Breast epithelium (tissue), 4 donors: ENCODE data around the gene PPM1L. TPM values are rescaled to one million over a fixed set of nuclear protein-coding genes. Genes with fewer than 3 reads are reported as not detected.
A peak's percentile ranks its signal among the peaks of the same experiment; 100 is the strongest.

Source experiments
- DNase-seq, 2 donors: peaks; one replicate each; pipeline ENCODE4 v3.0.0-alpha.2; 2019; ENCODE audit warnings: low spot score in 2 of 2
- H3K27ac ChIP-seq, 2 donors: fragments of 200-600 bp; sonication (generic) in 1 of 2; one replicate each; pipeline ENCODE4 v1.5.1; 2016 to 2019; ENCODE audit warnings: mild to moderate bottlenecking in 1 of 2
- H3K27me3 ChIP-seq, 2 donors: fragments of 200-600 bp; sonication (generic) in 1 of 2; one replicate each; pipeline versions ENCODE4 v1.5.1 to v1.6.0; 2017 to 2019; ENCODE audit warnings: control low read depth in 1 of 2, mild to moderate bottlenecking in 1 of 2
- H3K36me3 ChIP-seq: fragments of 200-600 bp; one replicate; pipeline ENCODE4 v1.5.1; 2019
- H3K4me1 ChIP-seq, 2 donors: fragments of 200-600 bp; sonication (generic); one replicate each; pipeline ENCODE4 v1.5.1; 2016 to 2019; ENCODE audit warnings: control low read depth in 1 of 2
- H3K4me3 ChIP-seq, 3 donors: fragments of 200-600 bp; sonication (generic); 1 replicate in 2 of 3; 2 replicates in 1 of 3; pipeline ENCODE4 v1.5.1; 2016 to 2019; ENCODE audit warnings: mild to moderate bottlenecking in 3 of 3, moderate library complexity in 2 of 3
- H3K9me3 ChIP-seq, 2 donors: fragments of 200-600 bp; sonication (generic) in 1 of 2; one replicate each; pipeline ENCODE4 v1.5.1; 2016 to 2019; ENCODE audit warnings: control low read depth in 1 of 2
- POLR2A ChIP-seq: fragments of 450-650 bp; IDR thresholded peaks from one replicate; pipeline ENCODE4 v1.6.1; 2016; ENCODE audit warnings: antibody characterized with exemption, mild to moderate bottlenecking, moderate library complexity
- POLR2AphosphoS5 ChIP-seq, 3 donors: sonication (generic); formaldehyde crosslinking; IDR thresholded peaks; one replicate each; pipeline ENCODE4 v1.6.1; 2017; ENCODE audit warnings: antibody characterized with exemption in 3 of 3
- intact Hi-C: fragments of 100-400 bp; cut with DNase I; formaldehyde crosslinking; loops from one replicate; pipeline ENCODE4 v1.15.1; 2023; ENCODE audit warnings: low total_unique reads
- total RNA-seq, 3 donors: library from RNA; depleted of rRNA; stranded (reverse); fragments of >200 nt; gene quantifications; one replicate each; pipeline ENCODE4 v1.1.0, GENCODE V29; 2016
- TF ChIP-seq, protein P1 (sequence below), 3 donors: fragments of 450-650 bp; IDR thresholded peaks; one replicate each; pipeline ENCODE4 v1.5.1; 2016 to 2017; ENCODE audit warnings: antibody characterized with exemption in 3 of 3, mild to moderate bottlenecking in 3 of 3, moderate library complexity in 3 of 3

Gene PPM1L
- total RNA-seq, 3 donors from 2014 or later = 12.8 to 136 (median 24.6) TPM

DNA sequence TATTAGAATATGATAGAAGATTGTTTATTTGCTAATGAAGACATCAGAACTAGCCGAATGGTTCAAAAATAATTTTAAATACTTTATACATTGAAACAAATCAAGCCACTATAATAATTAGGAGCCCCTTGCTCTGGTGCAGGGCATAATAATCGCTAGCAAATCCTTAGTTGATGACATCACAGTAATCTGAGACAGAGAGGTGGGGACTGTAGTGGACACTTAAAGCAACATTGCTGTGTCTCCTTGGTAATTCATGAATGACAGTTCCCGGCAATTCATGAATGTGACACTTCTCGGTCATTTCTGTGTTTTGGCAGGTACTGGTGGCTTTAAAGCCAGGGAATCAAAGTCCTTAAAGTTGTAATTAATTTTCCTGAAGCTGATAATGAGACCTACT is 114.3 kb downstream of the PPM1L start:
- H3K4me3 ChIP-seq = no peak overlapping the region
- no peaks in the 10 kb centered on the region for H3K4me1 ChIP-seq
- peak overlapping the region in 1 of 2 donors; percentile 6 for H3K27ac ChIP-seq
- H3K36me3 ChIP-seq = no peaks in the 10 kb centered on the region
- TF ChIP-seq POLR2AphosphoS5 (IDR thresholded peaks at IDR 0.05) = no peak
- TF ChIP-seq POLR2A = no peak
- TF ChIP-seq, protein P1, sequence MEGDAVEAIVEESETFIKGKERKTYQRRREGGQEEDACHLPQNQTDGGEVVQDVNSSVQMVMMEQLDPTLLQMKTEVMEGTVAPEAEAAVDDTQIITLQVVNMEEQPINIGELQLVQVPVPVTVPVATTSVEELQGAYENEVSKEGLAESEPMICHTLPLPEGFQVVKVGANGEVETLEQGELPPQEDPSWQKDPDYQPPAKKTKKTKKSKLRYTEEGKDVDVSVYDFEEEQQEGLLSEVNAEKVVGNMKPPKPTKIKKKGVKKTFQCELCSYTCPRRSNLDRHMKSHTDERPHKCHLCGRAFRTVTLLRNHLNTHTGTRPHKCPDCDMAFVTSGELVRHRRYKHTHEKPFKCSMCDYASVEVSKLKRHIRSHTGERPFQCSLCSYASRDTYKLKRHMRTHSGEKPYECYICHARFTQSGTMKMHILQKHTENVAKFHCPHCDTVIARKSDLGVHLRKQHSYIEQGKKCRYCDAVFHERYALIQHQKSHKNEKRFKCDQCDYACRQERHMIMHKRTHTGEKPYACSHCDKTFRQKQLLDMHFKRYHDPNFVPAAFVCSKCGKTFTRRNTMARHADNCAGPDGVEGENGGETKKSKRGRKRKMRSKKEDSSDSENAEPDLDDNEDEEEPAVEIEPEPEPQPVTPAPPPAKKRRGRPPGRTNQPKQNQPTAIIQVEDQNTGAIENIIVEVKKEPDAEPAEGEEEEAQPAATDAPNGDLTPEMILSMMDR (IDR thresholded peaks at IDR 0.05) = no peak
- no peaks in the 10 kb centered on the region for H3K27me3 ChIP-seq
- intact Hi-C loops = no loop called here
- no peaks in the 10 kb centered on the region for H3K9me3 ChIP-seq
- DNase-seq = no peak

DNA sequence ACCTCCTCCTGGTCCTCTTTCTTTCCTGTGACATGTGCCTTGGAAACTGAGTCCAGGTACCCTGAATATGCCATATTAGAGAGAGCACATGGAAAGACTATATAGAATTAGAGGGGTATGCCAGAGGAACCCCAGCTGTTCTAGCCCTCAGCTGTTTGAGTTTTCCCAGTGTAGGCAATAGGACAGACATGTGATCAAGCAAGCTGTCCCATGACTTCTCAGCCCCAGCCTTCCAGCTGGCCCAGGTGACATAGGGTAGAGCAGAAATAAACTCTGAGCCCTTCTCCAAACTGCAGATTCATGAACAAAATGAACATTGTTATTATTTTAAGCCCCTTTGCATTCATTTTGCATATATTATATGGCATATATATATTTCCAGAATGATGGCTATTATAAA is 118.7 kb downstream of the PPM1L start:
- Histone ChIP-seq H3K4me1 (no peaks in the 10 kb centered on the region), H3K27ac (no peak overlapping the region), H3K36me3 (no peaks in the 10 kb centered on the region), H3K27me3 (no peaks in the 10 kb centered on the region), H3K4me3 (no peak overlapping the region), H3K9me3 (no peaks in the 10 kb centered on the region)
- intact Hi-C loops = no loop called here
- no peak for DNase-seq
- TF ChIP-seq POLR2AphosphoS5 (IDR thresholded peaks at IDR 0.05) (no peak), POLR2A (no peak)
- TF ChIP-seq, protein P1 (IDR thresholded peaks at IDR 0.05) = no peak

DNA sequence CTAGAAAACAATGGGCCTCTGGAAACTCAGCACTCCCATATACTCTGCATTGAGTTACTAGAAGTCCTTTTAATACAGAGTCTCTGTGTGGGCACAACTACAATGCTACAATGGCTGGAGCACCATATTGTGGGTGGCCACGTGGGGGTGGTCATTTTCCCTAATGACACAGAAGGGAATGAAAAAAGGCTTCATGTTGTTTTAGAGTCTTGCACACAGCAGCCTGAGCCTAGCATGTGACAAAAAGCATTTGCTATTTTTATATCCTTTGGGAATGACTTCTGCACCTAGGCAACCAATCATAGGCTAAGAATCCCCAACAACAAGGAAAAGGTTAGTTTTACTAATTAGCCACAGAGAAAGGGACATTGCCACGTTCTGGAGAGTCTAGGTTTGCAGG is 120.6 kb downstream of the PPM1L start:
- Histone ChIP-seq H3K36me3 (no peaks in the 10 kb centered on the region), H3K9me3 (no peaks in the 10 kb centered on the region), H3K4me1 (no peaks in the 10 kb centered on the region), H3K27ac (no peak overlapping the region), H3K27me3 (no peaks in the 10 kb centered on the region), H3K4me3 (no peak overlapping the region)
- DNase-seq = no peak
- intact Hi-C loops = no loop called here
- TF ChIP-seq, protein P1 (IDR thresholded peaks at IDR 0.05) = no peak
- TF ChIP-seq POLR2A (no peak), POLR2AphosphoS5 (IDR thresholded peaks at IDR 0.05) (no peak)

DNA sequence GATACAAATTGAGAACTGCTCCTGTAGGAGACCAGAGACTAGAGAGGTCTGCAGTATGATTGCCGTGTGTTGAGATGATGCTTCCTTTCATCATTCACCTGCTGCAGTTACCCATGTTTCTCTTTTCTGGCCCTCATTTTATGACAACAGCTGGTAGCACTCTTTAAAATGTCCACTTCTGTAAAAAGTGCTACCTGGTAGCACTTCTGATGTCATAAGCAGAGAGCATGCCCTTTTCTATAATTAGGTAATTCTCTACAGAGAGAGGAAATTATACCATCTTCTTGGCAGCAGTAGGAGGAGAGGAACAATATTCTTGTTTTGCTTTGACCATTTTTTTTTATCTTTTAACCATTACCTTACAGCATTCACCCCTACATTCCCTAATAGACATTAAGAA is 123.8 kb downstream of the PPM1L start:
- intact Hi-C loops = no loop called here

DNA sequence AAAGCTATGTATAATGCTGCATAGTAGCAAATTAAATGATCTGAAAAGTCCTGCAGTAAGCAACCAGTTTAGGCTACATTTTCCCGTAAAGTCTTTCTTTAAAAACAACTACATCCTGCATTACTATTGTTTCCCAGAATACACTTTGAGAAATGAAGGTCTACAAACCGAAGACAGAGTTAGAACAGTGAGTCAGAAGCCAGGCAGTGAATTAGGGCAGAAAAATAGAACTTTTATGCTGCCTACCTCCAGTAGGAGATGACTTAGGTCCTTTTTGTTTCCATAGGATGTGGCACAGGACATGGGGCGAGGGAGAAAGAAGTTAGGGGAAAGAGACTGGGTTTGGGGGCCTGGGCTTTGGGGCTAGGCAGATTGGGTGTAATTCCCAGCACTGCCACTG is 127.3 kb downstream of the PPM1L start:
- TF ChIP-seq, protein P1 (IDR thresholded peaks at IDR 0.05) = no peak
- TF ChIP-seq POLR2A (no peak), POLR2AphosphoS5 (IDR thresholded peaks at IDR 0.05) (no peak)
- DNase-seq = no peak
- Histone ChIP-seq H3K4me3 (no peak overlapping the region), H3K27ac (no peak overlapping the region), H3K27me3 (no peaks in the 10 kb centered on the region), H3K9me3 (no peaks in the 10 kb centered on the region), H3K4me1 (no peaks in the 10 kb centered on the region), H3K36me3 (no peaks in the 10 kb centered on the region)
- intact Hi-C loops = no loop called here

More for the DNA sequence above, 123.8 kb downstream of the PPM1L start:
- TF ChIP-seq POLR2AphosphoS5 (IDR thresholded peaks at IDR 0.05) (no peak), POLR2A (no peak)
- TF ChIP-seq, protein P1 (IDR thresholded peaks at IDR 0.05) = no peak
- no peak overlapping the region for H3K27ac ChIP-seq
- H3K4me3 ChIP-seq = no peak overlapping the region
- no peaks in the 10 kb centered on the region for H3K36me3 ChIP-seq
- H3K27me3 ChIP-seq = no peaks in the 10 kb centered on the region
- no peaks in the 10 kb centered on the region for H3K4me1 ChIP-seq
- no peaks in the 10 kb centered on the region for H3K9me3 ChIP-seq
- no peak for DNase-seq
